ENCODE results near the gene GPR151. TPM values are rescaled to one million over a fixed set of nuclear protein-coding genes. Genes with fewer than 3 reads are reported as not detected.

GPR151 gene
- total RNA-seq, 1 donor from 2014 or later: not detected

DNA sequence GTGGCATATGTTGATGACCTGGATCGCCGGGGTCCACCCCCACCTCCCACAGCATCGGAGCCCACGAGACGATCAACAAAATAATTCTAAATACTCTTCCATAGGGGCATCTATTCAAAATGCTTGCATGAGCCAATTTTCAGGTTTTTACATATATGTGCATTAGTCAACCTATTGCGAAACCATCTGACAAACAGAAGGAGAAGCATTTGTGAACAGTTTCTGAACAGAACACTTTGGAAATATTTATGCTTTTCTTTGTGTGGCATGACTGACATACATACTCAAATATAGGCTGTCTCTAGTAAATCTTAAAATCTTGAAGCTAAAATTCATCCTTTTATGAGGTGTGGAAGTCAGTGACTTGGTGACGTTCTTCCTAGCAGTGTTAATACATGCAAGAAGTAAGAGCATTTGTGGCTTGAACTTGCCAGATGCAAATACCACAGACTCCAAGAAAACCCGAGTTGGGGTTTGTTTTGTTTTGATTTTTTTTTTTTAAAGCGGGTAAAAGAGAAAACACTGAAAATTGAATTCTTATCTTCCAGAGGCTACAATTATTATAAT lies 5.3 kb downstream of the GPR151 start:
- ChIA-PET POLR2A (no interaction called here), CTCF (no interaction called here)
- no peak for TF ChIP-seq CTCF (IDR thresholded peaks at IDR 0.05)
- Mint-ChIP-seq H3K27ac (no peak overlapping the region), H3K4me1 (no peaks in the 10 kb centered on the region), H3K36me3 (ENCODE audit: low read depth) (peaks cover 58% of the 10 kb centered on the region), H3K9me3 (no peaks in the 10 kb centered on the region), H3K4me3 (no peak overlapping the region), H3K27me3 (no peaks in the 10 kb centered on the region)
- no peak for DNase-seq
- no peak for ATAC-seq (ENCODE audit: low read depth)
- intact Hi-C loops (cut with micrococcal nuclease): no loop called here

- peaks cover 76% of the 10 kb centered on the region for H3K36me3 Mint-ChIP-seq (ENCODE audit: low read depth)
- no peaks in the 10 kb centered on the region for H3K9me3 Mint-ChIP-seq
- H3K4me3 Mint-ChIP-seq: no peak overlapping the region
- no peaks in the 10 kb centered on the region for H3K4me1 Mint-ChIP-seq
- no peak for DNase-seq
- TF ChIP-seq CTCF (IDR thresholded peaks at IDR 0.05): no peak
- ChIA-PET POLR2A (no interaction called here), CTCF (no interaction called here)
- intact Hi-C loops (cut with micrococcal nuclease): no loop called here
- no peak for ATAC-seq (ENCODE audit: low read depth)
- H3K27ac Mint-ChIP-seq: no peak overlapping the region
- H3K27me3 Mint-ChIP-seq: no peaks in the 10 kb centered on the region
Measured at GRCh38 chr5:146507428-146507827, 8.6 kb downstream of the GPR151 start.

DNA sequence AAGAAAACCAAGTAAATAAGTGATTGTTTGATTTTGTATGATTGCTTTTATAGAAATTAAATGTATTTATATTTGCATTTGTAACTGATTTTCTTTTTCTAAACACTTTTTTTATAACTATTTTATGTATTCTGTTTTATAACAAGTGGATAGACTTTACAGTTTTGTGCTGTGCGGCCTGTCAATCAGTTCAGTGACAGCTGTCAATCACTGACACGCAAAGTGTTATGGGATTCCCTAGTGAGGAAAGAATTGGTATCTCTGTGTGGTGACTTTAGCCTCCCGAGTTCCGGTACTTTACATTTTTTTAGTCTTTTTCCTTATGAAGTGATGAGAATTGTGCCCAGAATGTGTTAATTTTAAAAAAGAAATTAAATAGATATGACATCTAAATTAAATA lies 16.3 kb downstream of the GPR151 start:
- Mint-ChIP-seq H3K4me1 (peaks cover 2% of the 10 kb centered on the region), H3K4me3 (no peak overlapping the region), H3K36me3 (ENCODE audit: low read depth) (peaks cover 55% of the 10 kb centered on the region), H3K27me3 (no peaks in the 10 kb centered on the region), H3K27ac (no peak overlapping the region), H3K9me3 (no peaks in the 10 kb centered on the region)
- ATAC-seq (ENCODE audit: low read depth) (no peak), DNase-seq (no peak)
- no peak for TF ChIP-seq CTCF (IDR thresholded peaks at IDR 0.05)
- intact Hi-C loops (cut with micrococcal nuclease): no loop called here
- POLR2A ChIA-PET: no interaction called here
- CTCF ChIA-PET: no interaction called here

- CTCF ChIA-PET: no interaction called here
- Mint-ChIP-seq H3K4me3 (no peak overlapping the region), H3K27me3 (no peaks in the 10 kb centered on the region), H3K9me3 (no peaks in the 10 kb centered on the region), H3K4me1 (peaks cover 2% of the 10 kb centered on the region), H3K36me3 (ENCODE audit: low read depth) (peaks cover 55% of the 10 kb centered on the region), H3K27ac (no peak overlapping the region)
- intact Hi-C loops (cut with micrococcal nuclease): no loop called here
- ATAC-seq (ENCODE audit: low read depth): no peak
- no peak for DNase-seq
- no peak for TF ChIP-seq CTCF (IDR thresholded peaks at IDR 0.05)
- POLR2A ChIA-PET: no interaction called here
Measured at GRCh38 chr5:146494656-146495055, 21.3 kb downstream of the GPR151 start.

GRCh38 chr5:146490089-146490843 lies 25.7 kb downstream of the GPR151 start:
- CTCF ChIA-PET: no interaction called here

More at GRCh38 chr5:146490089-146490843, 25.7 kb downstream of the GPR151 start:
- no peaks in the 10 kb centered on the region for H3K4me1 Mint-ChIP-seq
- POLR2A ChIA-PET: no interaction called here
- no peak overlapping the region for H3K4me3 Mint-ChIP-seq
- H3K36me3 Mint-ChIP-seq (ENCODE audit: low read depth): peaks cover 62% of the 10 kb centered on the region
- ATAC-seq (ENCODE audit: low read depth) (no peak), DNase-seq (no peak)
- H3K27ac Mint-ChIP-seq: no peak overlapping the region
- no peaks in the 10 kb centered on the region for H3K27me3 Mint-ChIP-seq
- intact Hi-C loops (cut with micrococcal nuclease): no loop called here
- no peak for TF ChIP-seq CTCF (IDR thresholded peaks at IDR 0.05)
- no peaks in the 10 kb centered on the region for H3K9me3 Mint-ChIP-seq
